H1 (cell line): ENCODE measurements around the gene VPS35L. TPM values are rescaled to one million over a fixed set of nuclear protein-coding genes. Genes with fewer than 3 reads are reported as not detected.

Experiments used
- CTCF ChIA-PET: fragments of 300-600 bp; sonication (Branson Sonifier 250); formaldehyde crosslinking; loops from one replicate; lab custom pipeline; 2021; ENCODE audit not compliant: partially characterized antibody; lab: Charles Lee
- POLR2A ChIA-PET: fragments of 300-600 bp; sonication (Branson Sonifier 250); formaldehyde crosslinking; loops from one replicate; lab custom pipeline; 2021; ENCODE audit warnings: inconsistent platforms; ENCODE audit not compliant: partially characterized antibody; lab: Charles Lee
- DNase-seq, 2 experiments: peaks; one replicate each; pipeline versions ENCODE4 v3.0.0 to v3.0.0-alpha.2; 2010 to 2022; ENCODE audit warnings: low spot score in 2 of 2, low read depth in 1 of 2, mixed read lengths in 1 of 2
- FAIRE-seq: peaks from 2 replicates; lab custom pipeline; 2011; peaks lifted over from hg19 to GRCh38; lab: Jason Lieb, UNC
- H2AFZ ChIP-seq: 2 replicates; pipeline ENCODE4 v1.8.1; 2012; ENCODE audit warnings: low read length, inconsistent platforms
- H2AK5ac ChIP-seq: 2 replicates; pipeline ENCODE4 v1.6.1; 2013; ENCODE audit warnings: low read depth, low read length
- H2BK120ac ChIP-seq: replicated peaks from 2 replicates; pipeline ENCODE3; 2013; ENCODE audit warnings: low read depth, low read length, inconsistent platforms
- H2BK12ac ChIP-seq: 2 replicates; pipeline ENCODE4 v1.6.1; 2013; ENCODE audit warnings: low read depth, low read length
- H2BK15ac ChIP-seq: 2 replicates; pipeline ENCODE4 v1.6.1; 2013; ENCODE audit warnings: low read length
- H2BK20ac ChIP-seq: 2 replicates; pipeline ENCODE4 v1.6.1; 2013; ENCODE audit warnings: low read length
- H2BK5ac ChIP-seq: 2 replicates; pipeline ENCODE4 v1.6.1; 2013; ENCODE audit warnings: low read depth, low read length
- H3K14ac ChIP-seq: 2 replicates; pipeline ENCODE4 v1.6.1; 2013; ENCODE audit warnings: inconsistent platforms; ENCODE audit not compliant: insufficient read length
- H3K18ac ChIP-seq: 2 replicates; pipeline ENCODE4 v1.6.1; 2013; ENCODE audit warnings: low read length; ENCODE audit errors: extremely low read depth
- H3K23ac ChIP-seq: 2 replicates; pipeline ENCODE4 v1.6.1; 2013; ENCODE audit warnings: inconsistent platforms; ENCODE audit not compliant: insufficient read length
- H3K23me2 ChIP-seq: 2 replicates; pipeline ENCODE4 v1.6.1; 2013; ENCODE audit warnings: low read depth, low read length
- H3K27ac ChIP-seq: 2 replicates; pipeline ENCODE4 v1.6.1; 2011; ENCODE audit warnings: low read depth, low read length, inconsistent platforms
- H3K27me3 ChIP-seq, 4 experiments: replicated peaks in 1 of 4; 1 replicate in 1 of 4; 2 replicates in 3 of 4; pipeline versions ENCODE4 v1.6.1 to v1.8.1; 2011 to 2013; ENCODE audit warnings: low read length in 3 of 4, mild to moderate bottlenecking in 3 of 4, inconsistent platforms in 2 of 4, mixed read lengths in 2 of 4, moderate library complexity in 1 of 4; ENCODE audit not compliant: control insufficient read depth in 3 of 4, insufficient read depth in 3 of 4; ENCODE audit errors: extremely low read depth in 1 of 4
- H3K36me3 ChIP-seq, 4 experiments: 2 replicates each; pipeline versions ENCODE4 v1.6.1 to v1.8.1; 2011 to 2013; ENCODE audit warnings: mild to moderate bottlenecking in 4 of 4, low read length in 3 of 4, moderate library complexity in 2 of 4, control low read depth in 1 of 4, inconsistent platforms in 1 of 4; ENCODE audit not compliant: insufficient read depth in 4 of 4, control insufficient read depth in 2 of 4
- H3K4ac ChIP-seq: replicated peaks from 2 replicates; pipeline ENCODE3; 2013; ENCODE audit warnings: low read length, low read depth, mixed read lengths, inconsistent platforms; ENCODE audit not compliant: insufficient read length
- H3K4me1 ChIP-seq, 4 experiments: replicated peaks in 1 of 4; 1 replicate in 1 of 4; 2 replicates in 3 of 4; pipeline versions ENCODE4 v1.6.1 to v1.8.1; 2011 to 2013; ENCODE audit warnings: low read length in 3 of 4, inconsistent platforms in 2 of 4, mixed read lengths in 1 of 4; ENCODE audit not compliant: insufficient read depth in 4 of 4, control insufficient read depth in 3 of 4
- H3K4me2 ChIP-seq, 2 experiments: 2 replicates each; pipeline versions ENCODE4 v1.6.1 to v1.8.1; 2011 to 2013; ENCODE audit warnings: low read depth in 2 of 2, low read length in 2 of 2, control low read depth in 1 of 2, inconsistent platforms in 1 of 2, mild to moderate bottlenecking in 1 of 2; ENCODE audit not compliant: insufficient read depth in 1 of 2
- H3K4me3 ChIP-seq, 4 experiments: fragments of 200-600, 300-600 bp in 1 of 4; sonication (generic), shearing (Covaris generic), sonication (Bioruptor Twin) in 1 of 4; 2 replicates each; pipeline versions ENCODE4 v1.5.1 to v1.8.1; 2011 to 2016; ENCODE audit warnings: low read length in 4 of 4, low read depth in 3 of 4, control low read depth in 2 of 4, inconsistent platforms in 2 of 4, mild to moderate bottlenecking in 2 of 4, mixed read lengths in 1 of 4, moderate library complexity in 1 of 4; ENCODE audit not compliant: insufficient read depth in 2 of 4; ENCODE audit errors: extremely low read depth in 1 of 4
- H3K56ac ChIP-seq: replicated peaks from 2 replicates; pipeline ENCODE3; 2013; ENCODE audit warnings: low read depth, mild to moderate bottlenecking, mixed read lengths, low read length, inconsistent platforms; ENCODE audit not compliant: insufficient read length
- H3K79me1 ChIP-seq: 2 replicates; pipeline ENCODE4 v1.6.1; 2013; ENCODE audit warnings: low read depth, low read length, control low read depth
- H3K79me2 ChIP-seq, 2 experiments: 2 replicates each; pipeline versions ENCODE4 v1.6.1 to v1.8.1; 2012 to 2013; ENCODE audit warnings: low read length in 2 of 2, mild to moderate bottlenecking in 2 of 2, inconsistent platforms in 1 of 2; ENCODE audit not compliant: insufficient read depth in 2 of 2, control insufficient read depth in 1 of 2
- H3K9ac ChIP-seq, 4 experiments: replicated peaks in 1 of 4; 1 replicate in 1 of 4; 2 replicates in 3 of 4; pipeline versions ENCODE4 v1.6.1 to v1.8.1; 2011 to 2013; ENCODE audit warnings: low read depth in 3 of 4, low read length in 3 of 4, control low read depth in 2 of 4, mild to moderate bottlenecking in 2 of 4, moderate library complexity in 2 of 4, inconsistent platforms in 1 of 4; ENCODE audit errors: extremely low read depth in 1 of 4
- H3K9me3 ChIP-seq, 2 experiments: 2 replicates each; pipeline versions ENCODE4 v1.6.1 to v1.8.1; 2012 to 2013; ENCODE audit warnings: mild to moderate bottlenecking in 2 of 2, moderate library complexity in 2 of 2, control low read depth in 1 of 2, inconsistent platforms in 1 of 2, low read depth in 1 of 2, low read length in 1 of 2, mixed read lengths in 1 of 2; ENCODE audit not compliant: insufficient read depth in 2 of 2
- H4K20me1 ChIP-seq, 2 experiments: replicated peaks in 1 of 2; 2 replicates each; pipeline versions ENCODE3 to v1.8.1; 2011 to 2013; ENCODE audit warnings: inconsistent platforms in 2 of 2, low read length in 2 of 2, mild to moderate bottlenecking in 1 of 2; ENCODE audit not compliant: insufficient read depth in 2 of 2, control insufficient read depth in 1 of 2
- H4K5ac ChIP-seq: 2 replicates; pipeline ENCODE4 v1.6.1; 2013; ENCODE audit warnings: low read length, low read depth, mixed read lengths, inconsistent platforms; ENCODE audit not compliant: insufficient read length
- H4K8ac ChIP-seq: 2 replicates; pipeline ENCODE4 v1.8.0; 2013; ENCODE audit warnings: mild to moderate bottlenecking, moderate library complexity, low read length, inconsistent platforms; ENCODE audit not compliant: insufficient read depth; ENCODE audit errors: extremely low read depth
- H4K91ac ChIP-seq: replicated peaks from 2 replicates; pipeline ENCODE3; 2013; ENCODE audit warnings: low read length, mixed read lengths, inconsistent platforms; ENCODE audit not compliant: insufficient read length
- BACH1 ChIP-seq: IDR thresholded peaks from 2 replicates; pipeline ENCODE4 v1.6.1; 2012; ENCODE audit warnings: low read length, improper control_type of control experiment
- MAX ChIP-seq: IDR thresholded peaks from 2 replicates; pipeline ENCODE4 v1.6.1; 2012; ENCODE audit warnings: inconsistent platforms
- NRF1 ChIP-seq: IDR thresholded peaks from 2 replicates; pipeline ENCODE4 v1.6.1; 2011; ENCODE audit warnings: mild to moderate bottlenecking, low read depth, low read length, improper control_type of control experiment
- PHF8 ChIP-seq: fragments of 200-600 bp; sonication (generic); conservative IDR thresholded peaks from 2 replicates; pipeline ENCODE4 v1.7.1; 2012; ENCODE audit warnings: low read depth, mild to moderate bottlenecking, inconsistent platforms, low read length, moderate library complexity
- POLR2A ChIP-seq, 2 experiments: IDR thresholded peaks; 1 replicate in 1 of 2; 2 replicates in 1 of 2; pipeline ENCODE4 v1.6.1; 2011; ENCODE audit warnings: low read depth in 2 of 2, low read length in 2 of 2, mild to moderate bottlenecking in 2 of 2; ENCODE audit errors: control extremely low read depth in 1 of 2
- SIX5 ChIP-seq: IDR thresholded peaks from 2 replicates; pipeline ENCODE4 v1.6.1; 2011; ENCODE audit warnings: mild to moderate bottlenecking, low read depth, low read length
- ZNF274 ChIP-seq: IDR thresholded peaks from 2 replicates; pipeline ENCODE4 v1.7.0; 2012; ENCODE audit warnings: low read length, borderline replicate concordance; ENCODE audit errors: extremely low read depth
- WGBS, 2 experiments: shearing (Covaris generic) in 1 of 2; methylation state at CpG; one replicate each; pipeline versions ENCODE4 v1.1.6 to v1.1.7; 2013 to 2015; ENCODE audit warnings: low lambda C conversion rate in 2 of 2, mixed read lengths in 2 of 2, inconsistent platforms in 1 of 2, low coverage in 1 of 2, missing lambda C conversion rate in 1 of 2; ENCODE audit not compliant: insufficient replicate concordance in 2 of 2, insufficient coverage in 1 of 2, insufficient read length in 1 of 2; ENCODE audit errors: extremely low coverage in 1 of 2, missing lambda C conversion rate in 1 of 2; 5-methylcytosine and 5-hydroxymethylcytosine counted together
- polyA plus RNA-seq, 7 experiments: library from polyadenylated mRNA; depleted of rRNA in 3 of 7; stranded (reverse) in 5 of 7; unstranded in 2 of 7; fragments of >200 nt in 5 of 7; fragments of 200-250 nt in 2 of 7; gene quantifications; 1 replicate in 5 of 7; 2 replicates in 1 of 7; 4 replicates in 1 of 7; pipeline versions ENCODE4 v1.2.1 to v1.2.3, GENCODE V29; 2011 to 2013; ENCODE audit warnings: missing spikeins in 2 of 7, mixed read lengths in 2 of 7
- total RNA-seq: library from RNA; stranded (reverse); fragmentation: NEBNext Ultra II Directional; extraction: Animal tissue kit (Norgen Biotek cat#: 25700); gene quantifications from 2 replicates; pipeline ENCODE4 v1.2.1, GENCODE V29; 2021

The VPS35L gene
- total and polyA plus RNA-seq, 2 of the 8 experiments (the other 6 are each of a cell fraction or from before 2014, with no cell fraction given) = 31.5 to 57.1 TPM

- CTCF ChIA-PET = interaction anchor here (3.0 kb wide), 1 partner anchor 8 kb away, joined by 26 read pairs; no protein-coding TSS in a partner anchor
Observed at GRCh38 chr16:19609359-19609758, 53.9 kb downstream of the VPS35L start.

More at GRCh38 chr16:19609359-19609758, 53.9 kb downstream of the VPS35L start:
- Histone ChIP-seq H3K4me3 (no peak overlapping the region), H3K23me2 (no peaks in the 10 kb centered on the region), H3K9ac (no peak overlapping the region), H3K79me1 (no peaks in the 10 kb centered on the region; the same call in 1 of the 2 replicates), H4K20me1 (no peaks in the 10 kb centered on the region), H3K4ac (no peak overlapping the region), H4K91ac (no peak overlapping the region), H3K23ac (no peak overlapping the region), H2BK12ac (no peak overlapping the region), H4K5ac (no peak overlapping the region), H3K56ac (no peak overlapping the region), H2BK120ac (no peak overlapping the region), H3K14ac (no peak overlapping the region), H3K27ac (peak overlapping the region; percentile 27; the same call in 1 of the 2 replicates), H3K27me3 (no peaks in the 10 kb centered on the region), H3K36me3 (peaks cover 0 to 9% (median 0%) of the 10 kb centered on the region in 4 experiments; a peak in 4 of 8 replicates), H2BK15ac (no peak overlapping the region), H3K9me3 (no peaks in the 10 kb centered on the region), H3K4me1 (no peaks in the 10 kb centered on the region), H2BK5ac (no peak overlapping the region), H3K79me2 (no peaks in the 10 kb centered on the region), H2AFZ (no peak overlapping the region), H2BK20ac (no peak overlapping the region), H3K4me2 (no peak overlapping the region), H4K8ac (no peak overlapping the region), H2AK5ac (no peak overlapping the region), H3K18ac (no peak overlapping the region)
- 88% methylated on average over 5 of the region's 5 CpGs; no CpG with 5 or more reads in 1 of the 2 experiments for WGBS, 2 experiments
- DNase-seq (no peak), FAIRE-seq (no peak)
- POLR2A ChIA-PET = no interaction called here
- no peak for TF ChIP-seq ZNF274
- no peak for TF ChIP-seq MAX
- TF ChIP-seq PHF8 = no peak
- peak; percentile 77 for TF ChIP-seq BACH1
- TF ChIP-seq POLR2A (IDR thresholded peaks at IDR 0.05; ENCODE audit: control extremely low read depth in 1 of 2, low read depth in 2 of 2, low read length in 2 of 2) = no peak
- no peak for TF ChIP-seq NRF1
- TF ChIP-seq SIX5 = no peak
